Measurements from ENCODE around the gene KCNQ1. TPM values are rescaled to one million over a fixed set of nuclear protein-coding genes. Genes with fewer than 3 reads are reported as not detected.

KCNQ1 gene
- total RNA-seq, 4 donors from 2014 or later, result 0.81 to 2.2 (median 1.6) TPM

DNA sequence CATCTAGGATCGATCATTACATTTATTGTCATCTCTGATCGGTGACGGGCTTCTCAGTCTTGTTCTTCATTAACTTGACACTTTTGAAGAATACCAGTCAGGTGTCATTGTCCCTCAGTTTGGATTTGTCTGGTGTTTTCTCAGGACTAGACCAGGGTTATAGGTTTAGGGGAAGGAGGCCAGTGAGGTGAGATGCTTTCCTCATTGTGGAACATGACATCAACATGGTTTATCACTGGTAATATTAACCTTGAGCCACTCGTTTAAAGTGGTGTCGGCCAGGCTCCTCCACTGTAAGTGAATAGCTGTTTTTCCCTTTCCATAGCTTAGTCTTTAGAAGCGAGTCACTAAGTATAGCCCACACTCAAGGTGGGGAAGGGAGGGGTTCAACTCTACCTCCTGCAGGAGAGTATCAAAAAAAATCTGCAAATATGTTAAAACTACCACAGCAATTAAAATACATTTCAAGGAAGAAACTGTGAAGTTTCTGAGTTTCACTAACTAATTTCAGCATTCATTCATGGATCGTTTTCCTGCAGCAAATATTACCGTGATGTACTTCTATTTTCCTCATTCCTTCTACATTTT lies 213.0 kb downstream of the KCNQ1 start:
- no peak for DNase-seq (ENCODE audit: low spot score in 2 of 2)
- intact Hi-C loops (cut with DNase I; ENCODE audit: low total_unique reads), result no loop called here
- no peak overlapping the region for H3K4me3 ChIP-seq (ENCODE audit: low read depth, poor library complexity, severe bottlenecking)
- TF ChIP-seq POLR2A (IDR thresholded peaks at IDR 0.05), result no peak
- TF ChIP-seq, protein P1, sequence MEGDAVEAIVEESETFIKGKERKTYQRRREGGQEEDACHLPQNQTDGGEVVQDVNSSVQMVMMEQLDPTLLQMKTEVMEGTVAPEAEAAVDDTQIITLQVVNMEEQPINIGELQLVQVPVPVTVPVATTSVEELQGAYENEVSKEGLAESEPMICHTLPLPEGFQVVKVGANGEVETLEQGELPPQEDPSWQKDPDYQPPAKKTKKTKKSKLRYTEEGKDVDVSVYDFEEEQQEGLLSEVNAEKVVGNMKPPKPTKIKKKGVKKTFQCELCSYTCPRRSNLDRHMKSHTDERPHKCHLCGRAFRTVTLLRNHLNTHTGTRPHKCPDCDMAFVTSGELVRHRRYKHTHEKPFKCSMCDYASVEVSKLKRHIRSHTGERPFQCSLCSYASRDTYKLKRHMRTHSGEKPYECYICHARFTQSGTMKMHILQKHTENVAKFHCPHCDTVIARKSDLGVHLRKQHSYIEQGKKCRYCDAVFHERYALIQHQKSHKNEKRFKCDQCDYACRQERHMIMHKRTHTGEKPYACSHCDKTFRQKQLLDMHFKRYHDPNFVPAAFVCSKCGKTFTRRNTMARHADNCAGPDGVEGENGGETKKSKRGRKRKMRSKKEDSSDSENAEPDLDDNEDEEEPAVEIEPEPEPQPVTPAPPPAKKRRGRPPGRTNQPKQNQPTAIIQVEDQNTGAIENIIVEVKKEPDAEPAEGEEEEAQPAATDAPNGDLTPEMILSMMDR (IDR thresholded peaks at IDR 0.05), result no peak
- 94 to 95% methylated on average over 8 of the region's 8 CpGs for WGBS, 2 donors

DNA sequence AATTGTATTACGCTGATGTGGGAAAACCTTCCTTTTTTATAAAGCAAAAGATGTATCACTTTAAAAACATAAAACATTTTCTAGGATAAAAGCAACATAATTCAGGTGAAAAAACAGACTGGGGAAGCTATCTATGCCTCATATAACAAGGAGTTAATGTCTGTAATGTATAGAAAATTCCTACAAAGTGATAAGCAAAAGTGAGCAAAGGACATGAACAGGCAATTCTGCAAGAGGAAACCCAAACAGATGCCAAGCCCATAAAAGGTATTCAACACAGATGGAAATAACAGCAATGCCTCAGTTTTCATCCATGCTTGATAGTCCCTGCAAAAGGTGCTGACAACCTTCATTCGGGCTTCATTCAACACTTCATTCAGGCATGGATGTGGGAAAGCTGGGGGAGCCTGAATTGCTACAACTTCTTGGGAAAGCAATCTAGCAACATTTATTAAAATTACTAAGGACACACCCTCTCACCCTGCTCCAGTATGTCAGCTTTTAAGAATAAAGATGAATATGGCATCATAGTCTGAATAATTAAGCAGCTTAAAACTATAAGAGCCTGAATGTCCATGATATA lies 215.6 kb downstream of the KCNQ1 start:
- intact Hi-C loops (cut with DNase I; ENCODE audit: low total_unique reads), result no loop called here
- H3K4me3 ChIP-seq (ENCODE audit: low read depth, poor library complexity, severe bottlenecking), result no peak overlapping the region
- no peak for DNase-seq (ENCODE audit: low spot score in 2 of 2)
- WGBS, 2 donors, result 94 to 97% methylated on average over 2 of the region's 2 CpGs
- TF ChIP-seq POLR2A (IDR thresholded peaks at IDR 0.05), result no peak
- TF ChIP-seq, protein P1 (IDR thresholded peaks at IDR 0.05), result no peak

DNA sequence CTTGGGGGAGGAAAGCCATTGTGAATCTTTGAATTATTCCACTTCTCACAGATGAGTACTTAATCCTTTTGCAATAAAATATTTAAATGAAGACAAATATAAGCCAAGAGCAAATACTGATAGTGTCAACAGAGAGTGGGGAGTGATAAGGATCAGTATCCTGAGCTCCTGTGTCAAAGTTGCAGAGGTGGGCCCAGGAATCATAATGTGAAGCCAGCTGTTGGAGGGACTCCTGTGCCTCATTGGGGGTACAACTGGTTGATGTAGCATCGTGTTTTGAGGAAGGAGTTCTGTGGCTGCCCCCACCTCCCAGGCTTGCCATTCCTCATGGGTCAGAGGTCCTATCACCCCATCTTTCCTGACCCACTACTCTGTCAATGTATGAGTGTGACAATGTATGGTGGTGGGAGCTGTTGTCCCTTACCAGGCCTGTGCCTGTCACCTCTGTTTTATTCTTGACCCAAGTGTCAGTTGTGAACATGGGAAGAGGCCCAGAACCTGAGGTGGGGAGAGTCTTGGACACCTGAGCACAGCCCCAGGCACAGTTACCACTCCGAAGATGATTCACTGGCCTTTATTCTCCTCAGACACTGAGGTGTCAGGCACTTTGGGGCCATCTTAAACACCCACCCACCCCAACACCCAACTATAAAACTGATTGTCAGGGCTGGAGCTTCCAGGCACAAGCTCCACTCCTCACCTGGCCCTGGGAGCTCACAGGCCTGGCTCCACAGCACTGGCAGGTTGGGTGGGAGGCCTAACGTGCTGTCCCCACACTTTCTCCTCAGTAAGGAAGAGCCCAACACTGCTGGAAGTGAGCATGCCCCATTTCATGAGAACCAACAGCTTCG lies 216.6 kb downstream of the KCNQ1 start:
- WGBS, 2 donors, result 90 to 94% methylated on average over 4 of the region's 4 CpGs
- TF ChIP-seq, protein P1 (IDR thresholded peaks at IDR 0.05), result no peak
- TF ChIP-seq POLR2A (IDR thresholded peaks at IDR 0.05), result no peak
- no peak overlapping the region for H3K4me3 ChIP-seq (ENCODE audit: low read depth, poor library complexity, severe bottlenecking)
- DNase-seq (ENCODE audit: low spot score in 2 of 2), result no peak
- intact Hi-C loops (cut with DNase I; ENCODE audit: low total_unique reads), result no loop called here

DNA sequence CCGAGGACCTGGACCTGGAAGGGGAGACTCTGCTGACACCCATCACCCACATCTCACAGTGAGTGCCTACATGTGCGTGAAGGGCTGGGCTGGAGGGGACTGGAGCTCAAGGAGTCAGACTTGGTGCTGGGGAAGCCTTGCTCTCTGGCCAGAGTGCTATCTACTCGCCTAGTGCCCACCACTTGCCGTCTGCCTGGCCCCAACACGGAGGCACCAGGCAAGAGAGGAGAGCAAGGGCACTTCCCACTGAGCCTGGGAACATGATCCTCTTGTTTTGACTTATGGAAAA lies 217.2 kb downstream of the KCNQ1 start:
- intact Hi-C loops (cut with DNase I; ENCODE audit: low total_unique reads), result no loop called here
- H3K4me3 ChIP-seq (ENCODE audit: low read depth, poor library complexity, severe bottlenecking), result no peak overlapping the region
- peak in 1 of 2 donors; percentile 5 for DNase-seq (ENCODE audit: low spot score in 2 of 2)
- TF ChIP-seq, protein P1 (IDR thresholded peaks at IDR 0.05), result no peak
- no peak for TF ChIP-seq POLR2A (IDR thresholded peaks at IDR 0.05)
- WGBS, 2 donors, result 96 to 99% methylated on average over 5 of the region's 5 CpGs

DNA sequence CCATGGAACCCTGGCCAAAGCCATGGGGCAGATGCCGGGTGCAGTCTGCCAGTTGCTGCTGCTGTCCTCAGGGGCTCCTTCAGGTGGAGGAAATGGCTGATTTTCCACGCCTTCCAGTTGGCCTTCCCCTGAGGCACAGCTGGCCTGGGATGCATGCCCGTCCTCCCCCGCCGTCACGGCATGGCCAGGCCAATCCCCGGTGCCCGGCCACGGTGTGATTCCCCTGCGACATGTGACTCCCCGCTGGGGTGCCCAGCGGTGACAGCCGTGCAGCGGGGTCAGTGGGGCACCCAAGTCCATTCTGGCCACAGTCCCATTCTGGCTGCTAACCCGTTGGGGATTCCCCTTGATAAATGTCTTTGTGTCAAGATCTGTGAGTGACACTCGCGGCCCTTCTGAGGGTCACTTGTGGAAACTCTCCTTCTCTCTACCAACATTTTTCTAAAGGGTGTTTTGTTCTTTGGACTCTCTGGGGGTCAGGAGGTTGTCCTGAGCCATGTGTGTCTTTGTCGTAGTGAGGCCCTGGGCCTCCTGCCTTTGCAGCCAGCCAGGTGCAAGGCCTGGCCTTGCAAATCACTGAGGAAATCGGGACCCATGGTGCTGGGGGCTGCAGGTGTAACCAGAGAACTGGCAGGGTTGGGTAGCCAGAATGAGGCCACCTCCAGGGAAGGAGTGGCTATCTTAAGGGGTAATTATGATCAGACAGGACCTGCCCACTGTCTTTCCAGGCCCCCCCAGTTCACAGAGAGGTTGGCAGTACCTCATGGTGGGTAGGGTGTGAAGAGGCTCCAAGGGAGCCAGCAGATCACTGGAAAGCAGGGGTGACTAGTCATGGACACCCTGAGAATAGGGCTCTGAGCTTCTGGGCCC lies 217.9 kb downstream of the KCNQ1 start:
- TF ChIP-seq, protein P1 (IDR thresholded peaks at IDR 0.05), result no peak
- no peak for TF ChIP-seq POLR2A (IDR thresholded peaks at IDR 0.05)
- intact Hi-C loops (cut with DNase I; ENCODE audit: low total_unique reads), result no loop called here

More for the DNA sequence above, 217.9 kb downstream of the KCNQ1 start:
- 88 to 93% methylated on average over 19 of the region's 19 CpGs for WGBS, 2 donors
- DNase-seq (ENCODE audit: low spot score in 2 of 2), result peak in 1 of 2 donors; percentile 8
- H3K4me3 ChIP-seq (ENCODE audit: low read depth, poor library complexity, severe bottlenecking), result no peak overlapping the region

Data from lower leg skin (tissue), 4 donors.